K562 (cell line): ENCODE measurements around the gene MARS1. TPM values are rescaled to one million over a fixed set of nuclear protein-coding genes. Genes with fewer than 3 reads are reported as not detected.

Experiments used
- BRF2 ChIP-seq: IDR thresholded peaks from 3 replicates; pipeline ENCODE4 v1.6.1; 2011; ENCODE audit warnings: borderline replicate concordance, mild to moderate bottlenecking; ENCODE audit not compliant: insufficient read length, insufficient read depth
- CBX5 ChIP-seq: IDR thresholded peaks from 2 replicates; pipeline ENCODE4 v1.6.1; 2014; ENCODE audit warnings: low read depth, borderline replicate concordance
- FOXJ2 ChIP-seq: fragments of 200-800 bp; sonication (Bioruptor generic); IDR thresholded peaks from 2 replicates; pipeline ENCODE4 v1.6.1; 2016; ENCODE audit warnings: missing genetic modification characterization, missing compliant biosample characterization
- FOXP1 ChIP-seq: sonication (generic); formaldehyde crosslinking; IDR thresholded peaks from 2 replicates; pipeline ENCODE4 v1.8.0; 2022; ENCODE audit warnings: mild to moderate bottlenecking, missing genetic modification reagents
- HEY1 ChIP-seq: fragments of 250-450 bp; sonication (Bioruptor Pico); IDR thresholded peaks from 2 replicates; pipeline ENCODE4 v1.5.0; 2020; ENCODE audit warnings: mild to moderate bottlenecking, moderate library complexity, borderline replicate concordance
- HMBOX1 ChIP-seq: sonication (generic); IDR thresholded peaks from 2 replicates; pipeline ENCODE4 v1.6.1; 2016
- ILF3 ChIP-seq: fragments of 450-650 bp; IDR thresholded peaks from 2 replicates; pipeline ENCODE4 v1.6.1; 2018; ENCODE audit warnings: antibody characterized with exemption, mild to moderate bottlenecking, moderate library complexity, borderline replicate concordance
- POLR2AphosphoS5 ChIP-seq: IDR thresholded peaks from 2 replicates; pipeline ENCODE4 v1.6.1; 2011; ENCODE audit warnings: mild to moderate bottlenecking, low read depth, low read length, moderate library complexity; ENCODE audit not compliant: control insufficient read depth, insufficient read depth
- SRSF7 ChIP-seq: fragments of 200-400 bp; formaldehyde crosslinking; optimal IDR thresholded peaks from 2 replicates; pipeline ENCODE3; 2017; ENCODE audit warnings: mild to moderate bottlenecking, low read depth, low read length
- TGIF2 ChIP-seq: sonication (generic); formaldehyde crosslinking; IDR thresholded peaks from 2 replicates; pipeline ENCODE4 v1.8.1; 2022; ENCODE audit warnings: mild to moderate bottlenecking, missing genetic modification reagents, moderate library complexity
- ZNF436 ChIP-seq: fragments of 250-450, 450-650 bp; sonication (Bioruptor Pico); formaldehyde crosslinking; IDR thresholded peaks from 2 replicates; pipeline ENCODE4 v1.7.0; 2020; ENCODE audit warnings: mild to moderate bottlenecking
- ZNF707 ChIP-seq: fragments of 250-450 bp; sonication (Bioruptor Pico); conservative IDR thresholded peaks from 2 replicates; pipeline ENCODE4 v1.8.0; 2022; ENCODE audit warnings: inconsistent platforms, mild to moderate bottlenecking, moderate library complexity
- ZNF764 ChIP-seq: fragments of 250-450 bp; sonication (Bioruptor Pico); IDR thresholded peaks from 2 replicates; pipeline ENCODE4 v1.4.0; 2020; ENCODE audit warnings: low read depth, mild to moderate bottlenecking, moderate library complexity
- polyA plus RNA-seq, 8 experiments: library from polyadenylated mRNA; depleted of rRNA in 4 of 8; stranded (reverse) in 5 of 8; unstranded in 3 of 8; fragments of >200 nt; fragmentation: Nextera tagmentation in 2 of 8; fragmentation: Illumina TruSeq in 1 of 8; extraction: Ambion mirVana in 2 of 8; extraction: Trizol in 1 of 8; gene quantifications; 2 replicates each; pipeline versions ENCODE4 v1.2.1 to v1.2.3, GENCODE V29; 2011 to 2014; ENCODE audit warnings: inconsistent platforms in 1 of 8, missing spikeins in 1 of 8
- total RNA-seq, 7 experiments: library from RNA; depleted of rRNA in 6 of 7; stranded (reverse); fragments of >200 nt in 6 of 7; fragmentation: Illumina TruSeq in 2 of 7; extraction: Trizol in 2 of 7; gene quantifications; 2 replicates each; pipeline versions ENCODE4 v1.2.1 to v1.2.3, GENCODE V29; 2011 to 2021; ENCODE audit warnings: low replicate concordance in 1 of 7
- TF ChIP-seq, protein P1 (sequence below), 2 experiments: fragments of 450-650 bp in 1 of 2; sonication (generic) in 1 of 2; formaldehyde crosslinking in 1 of 2; IDR thresholded peaks; 2 replicates each; pipeline versions ENCODE4 v1.7.1 to v1.9.0; 2016 to 2022; ENCODE audit warnings: inconsistent platforms in 1 of 2, mild to moderate bottlenecking in 1 of 2, missing genetic modification reagents in 1 of 2

The MARS1 gene
- total and polyA plus RNA-seq, 9 of the 15 experiments (the other 6 are each of a cell fraction or from before 2014, with no cell fraction given) = 117 to 382 (median 220) TPM

- TF ChIP-seq HMBOX1 = no peak
- TF ChIP-seq ZNF436 = no peak
- TF ChIP-seq ILF3 = no peak
- TF ChIP-seq POLR2AphosphoS5 = peak; percentile 58
- TF ChIP-seq TGIF2 (CRISPR knock-in tag) = no peak
- TF ChIP-seq HEY1 (CRISPR knock-in tag) = no peak
- TF ChIP-seq FOXJ2 (tag) = no peak
- no peak for TF ChIP-seq ZNF764 (CRISPR knock-in tag)
- TF ChIP-seq SRSF7 = no peak
- TF ChIP-seq, protein P1, sequence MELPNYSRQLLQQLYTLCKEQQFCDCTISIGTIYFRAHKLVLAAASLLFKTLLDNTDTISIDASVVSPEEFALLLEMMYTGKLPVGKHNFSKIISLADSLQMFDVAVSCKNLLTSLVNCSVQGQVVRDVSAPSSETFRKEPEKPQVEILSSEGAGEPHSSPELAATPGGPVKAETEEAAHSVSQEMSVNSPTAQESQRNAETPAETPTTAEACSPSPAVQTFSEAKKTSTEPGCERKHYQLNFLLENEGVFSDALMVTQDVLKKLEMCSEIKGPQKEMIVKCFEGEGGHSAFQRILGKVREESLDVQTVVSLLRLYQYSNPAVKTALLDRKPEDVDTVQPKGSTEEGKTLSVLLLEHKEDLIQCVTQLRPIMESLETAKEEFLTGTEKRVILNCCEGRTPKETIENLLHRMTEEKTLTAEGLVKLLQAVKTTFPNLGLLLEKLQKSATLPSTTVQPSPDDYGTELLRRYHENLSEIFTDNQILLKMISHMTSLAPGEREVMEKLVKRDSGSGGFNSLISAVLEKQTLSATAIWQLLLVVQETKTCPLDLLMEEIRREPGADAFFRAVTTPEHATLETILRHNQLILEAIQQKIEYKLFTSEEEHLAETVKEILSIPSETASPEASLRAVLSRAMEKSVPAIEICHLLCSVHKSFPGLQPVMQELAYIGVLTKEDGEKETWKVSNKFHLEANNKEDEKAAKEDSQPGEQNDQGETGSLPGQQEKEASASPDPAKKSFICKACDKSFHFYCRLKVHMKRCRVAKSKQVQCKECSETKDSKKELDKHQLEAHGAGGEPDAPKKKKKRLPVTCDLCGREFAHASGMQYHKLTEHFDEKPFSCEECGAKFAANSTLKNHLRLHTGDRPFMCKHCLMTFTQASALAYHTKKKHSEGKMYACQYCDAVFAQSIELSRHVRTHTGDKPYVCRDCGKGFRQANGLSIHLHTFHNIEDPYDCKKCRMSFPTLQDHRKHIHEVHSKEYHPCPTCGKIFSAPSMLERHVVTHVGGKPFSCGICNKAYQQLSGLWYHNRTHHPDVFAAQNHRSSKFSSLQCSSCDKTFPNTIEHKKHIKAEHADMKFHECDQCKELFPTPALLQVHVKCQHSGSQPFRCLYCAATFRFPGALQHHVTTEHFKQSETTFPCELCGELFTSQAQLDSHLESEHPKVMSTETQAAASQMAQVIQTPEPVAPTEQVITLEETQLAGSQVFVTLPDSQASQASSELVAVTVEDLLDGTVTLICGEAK (IDR thresholded peaks at IDR 0.05) = 0 out of 2 replicates have a peak, but pooled peaks have one; percentile 37
- TF ChIP-seq, protein P1 (CRISPR knock-in tag; IDR thresholded peaks at IDR 0.05) = no peak
- no peak for TF ChIP-seq BRF2
- TF ChIP-seq CBX5 = no peak
- TF ChIP-seq ZNF707 (CRISPR knock-in tag) = no peak
- no peak for TF ChIP-seq FOXP1 (CRISPR knock-in tag)
These were observed 35.2 kb downstream of the MARS1 start (continued) for GRCh38 chr12:57522887-57523705.
